ENCODE results near the gene PKD1.
"Not testable (repeated sequence)": the region's sequence is repeated elsewhere in the genome, so short reads cannot be mapped to it uniquely, and the experiment has no call there.

The PKD1 gene

DNA sequence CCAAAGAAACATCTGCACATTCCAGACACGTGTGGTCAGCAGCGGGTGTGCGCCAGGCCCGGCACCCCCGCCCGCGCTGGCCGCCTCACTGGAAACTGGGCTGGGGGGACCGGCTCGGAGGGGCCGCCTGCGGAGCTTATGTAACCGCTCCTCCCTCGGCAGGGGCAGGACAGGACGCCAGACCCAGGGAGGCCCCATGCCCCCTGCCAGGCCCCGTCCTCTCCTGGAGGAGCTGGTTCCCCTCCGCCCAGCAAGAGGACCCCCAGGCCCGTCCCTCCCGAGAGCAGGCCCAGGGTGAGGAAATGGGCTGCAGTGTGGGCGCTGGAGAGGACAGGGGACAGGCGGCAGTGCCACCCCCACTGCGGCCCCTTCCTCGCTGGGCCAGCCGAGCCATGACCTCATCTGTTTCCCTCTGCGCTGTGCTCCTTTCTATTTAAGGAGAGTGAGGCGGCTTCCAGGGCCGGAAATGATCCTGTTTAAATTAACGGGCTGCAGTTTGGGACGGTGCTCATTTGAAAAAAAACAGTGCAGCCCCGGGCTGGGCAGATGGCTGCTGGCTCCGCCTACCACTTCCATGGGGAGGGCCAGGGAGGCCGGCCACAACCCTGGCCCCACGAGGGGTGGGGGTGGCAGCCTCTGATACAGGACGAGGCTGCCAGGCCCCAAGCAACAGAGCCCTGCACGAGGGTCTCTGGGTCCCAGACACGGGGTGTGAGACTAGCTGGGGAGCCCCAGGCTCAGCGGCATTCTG is 10.8 kb downstream of the PKD1 start:
- not testable (repeated sequence) for DNase-seq (ENCODE audit: low read depth, low spot score)

DNA sequence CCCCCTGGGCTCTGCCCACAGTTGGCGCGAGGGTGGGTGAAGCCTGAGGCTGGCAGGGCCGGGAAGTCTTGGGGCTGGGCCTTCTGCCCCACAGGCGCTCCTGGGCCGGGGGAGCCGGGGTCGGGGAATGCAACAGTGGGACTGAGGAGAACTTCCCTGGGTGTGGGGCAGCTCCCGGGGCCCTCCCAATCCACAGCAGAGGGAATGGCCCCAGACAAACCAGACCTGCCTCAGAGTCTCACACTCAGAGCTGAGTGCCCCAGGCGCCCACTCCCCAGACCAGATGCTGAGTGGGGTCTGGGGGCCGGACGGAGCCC is 11.4 kb downstream of the PKD1 start:
- not testable (repeated sequence) for DNase-seq (ENCODE audit: low read depth, low spot score)

DNA sequence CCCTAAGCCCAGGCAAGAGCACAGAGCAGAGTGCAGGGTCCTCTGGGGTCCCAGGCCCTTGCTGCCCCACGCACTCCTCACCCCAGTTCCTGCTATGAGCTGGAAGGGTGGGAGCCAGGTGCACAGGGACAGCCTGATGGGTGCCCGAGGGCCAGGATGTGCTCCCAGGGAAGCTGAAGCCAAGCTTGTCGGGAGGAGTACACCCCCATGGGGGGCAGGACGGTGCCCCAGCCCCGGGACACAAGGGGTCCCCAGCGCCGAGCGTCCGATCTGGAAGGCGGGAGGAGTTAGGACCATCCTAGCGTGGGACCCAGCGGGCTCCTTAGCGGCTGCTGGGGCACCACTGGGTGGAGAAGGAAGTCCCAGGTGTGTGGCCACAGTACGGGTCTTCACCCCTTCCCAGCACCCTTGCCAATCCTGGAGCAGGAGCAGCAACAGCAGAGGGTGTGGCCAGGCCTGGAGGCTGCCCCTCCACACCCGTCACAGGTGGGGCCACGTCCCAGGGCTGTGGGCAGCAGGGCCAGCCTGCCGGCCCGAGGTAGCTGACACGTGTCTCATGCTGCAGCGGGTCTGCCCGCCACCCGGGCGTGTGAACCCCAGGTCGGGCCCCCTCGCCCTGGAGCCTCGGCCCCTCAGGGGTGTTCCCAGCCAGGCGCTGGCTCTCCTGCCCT is 11.9 kb downstream of the PKD1 start:
- not testable (repeated sequence) for DNase-seq (ENCODE audit: low read depth, low spot score)

DNA sequence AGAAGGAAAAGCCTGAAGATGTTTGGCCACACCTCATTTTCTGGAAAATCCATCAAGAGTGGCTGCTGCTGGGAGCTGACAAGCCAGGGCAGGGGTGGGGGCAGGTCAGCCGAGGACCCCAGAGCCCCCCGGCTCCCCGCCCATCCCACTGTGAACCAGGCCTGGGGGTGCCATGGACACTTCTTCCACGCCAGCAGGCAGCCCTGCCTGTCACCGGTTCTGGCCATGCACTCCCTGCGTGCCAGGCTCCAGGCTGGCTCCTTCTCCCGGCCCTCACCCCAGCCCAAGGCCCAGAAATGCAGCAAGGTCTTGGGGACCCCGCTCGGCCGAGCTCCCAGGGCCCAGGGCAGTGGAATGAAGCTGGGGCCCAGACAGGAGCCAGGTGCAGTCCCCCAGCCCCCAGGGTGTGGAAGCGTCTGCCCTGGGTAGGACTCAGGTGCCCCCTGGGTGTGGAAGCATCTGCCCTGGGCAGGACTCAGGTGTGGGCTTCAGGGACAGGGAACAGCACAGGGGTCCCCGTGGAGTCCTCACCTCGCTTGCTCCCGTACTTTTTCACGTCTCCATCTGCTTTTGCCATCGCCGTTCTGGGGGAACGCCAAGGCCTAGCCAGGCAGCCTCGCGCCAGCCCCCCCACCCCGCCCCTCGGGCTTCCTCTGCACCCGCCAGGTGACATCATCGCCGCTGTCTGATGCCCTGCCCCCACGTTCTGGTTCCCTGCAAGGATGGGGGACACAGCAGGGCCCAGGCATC is 12.6 kb downstream of the PKD1 start:
- not testable (repeated sequence) for DNase-seq (ENCODE audit: low read depth, low spot score)

DNA sequence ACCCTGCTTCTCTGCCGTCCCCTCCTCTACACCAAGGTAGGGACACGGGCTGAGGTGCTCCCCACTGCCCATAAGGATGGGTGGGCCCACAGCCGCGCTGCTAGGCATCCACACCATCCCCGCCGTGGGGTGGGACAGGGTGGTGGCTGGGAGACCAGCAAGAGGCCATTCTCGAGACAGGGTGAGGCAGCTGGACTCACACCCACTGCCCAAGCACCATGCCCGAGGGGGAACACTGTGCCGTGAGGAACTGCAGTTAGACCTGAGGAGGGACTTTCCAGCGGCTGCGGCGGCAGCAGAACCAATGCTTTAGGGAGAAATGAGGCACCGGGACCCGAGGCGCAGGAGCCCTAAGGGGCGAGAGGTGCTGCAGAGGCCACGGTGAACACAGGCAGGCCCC is 13.3 kb downstream of the PKD1 start:
- no peak for DNase-seq (ENCODE audit: low read depth, low spot score)

DNA sequence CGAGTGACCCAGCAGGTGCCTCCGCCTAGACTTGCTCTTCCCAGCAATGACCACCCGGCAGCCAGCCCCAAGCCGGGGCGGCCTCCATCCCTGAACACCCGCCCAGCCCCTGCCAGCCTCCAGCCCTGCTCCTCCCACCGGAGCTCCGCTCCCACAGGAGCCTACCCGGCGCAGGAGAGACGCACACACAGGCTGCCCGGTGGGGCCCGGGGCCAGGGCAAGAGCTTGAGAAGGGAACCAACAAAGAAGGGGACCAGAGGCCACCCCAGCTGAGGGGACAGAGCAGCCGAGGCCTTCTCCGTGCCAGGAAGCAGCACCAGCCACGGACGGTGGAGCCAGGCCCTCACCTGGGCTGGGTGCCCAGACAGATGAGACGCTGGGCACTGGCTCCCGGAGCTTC is 13.8 kb downstream of the PKD1 start:
- no peak for DNase-seq (ENCODE audit: low read depth, low spot score)

DNA sequence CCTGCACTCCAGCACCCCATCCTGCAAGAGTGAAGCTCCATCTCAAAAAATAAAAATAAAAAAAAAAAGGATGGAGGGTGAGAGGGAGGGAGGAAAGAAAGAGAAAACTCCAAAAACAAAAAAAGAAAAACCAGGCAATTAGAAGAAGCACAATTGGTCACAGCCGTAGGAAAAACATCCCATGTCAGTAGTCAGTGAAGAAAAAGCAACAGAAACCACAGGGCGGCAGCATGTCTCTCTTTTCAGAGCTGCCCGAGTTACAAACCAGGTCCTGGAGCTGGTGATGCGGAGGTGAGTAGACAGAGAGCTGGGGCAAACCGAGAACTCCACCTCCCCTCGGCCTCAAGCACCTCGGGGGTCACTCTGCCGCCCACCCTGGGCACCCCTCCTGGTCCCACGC is 14.4 kb downstream of the PKD1 start:
- not testable (repeated sequence) for DNase-seq (ENCODE audit: low read depth, low spot score)

DNA sequence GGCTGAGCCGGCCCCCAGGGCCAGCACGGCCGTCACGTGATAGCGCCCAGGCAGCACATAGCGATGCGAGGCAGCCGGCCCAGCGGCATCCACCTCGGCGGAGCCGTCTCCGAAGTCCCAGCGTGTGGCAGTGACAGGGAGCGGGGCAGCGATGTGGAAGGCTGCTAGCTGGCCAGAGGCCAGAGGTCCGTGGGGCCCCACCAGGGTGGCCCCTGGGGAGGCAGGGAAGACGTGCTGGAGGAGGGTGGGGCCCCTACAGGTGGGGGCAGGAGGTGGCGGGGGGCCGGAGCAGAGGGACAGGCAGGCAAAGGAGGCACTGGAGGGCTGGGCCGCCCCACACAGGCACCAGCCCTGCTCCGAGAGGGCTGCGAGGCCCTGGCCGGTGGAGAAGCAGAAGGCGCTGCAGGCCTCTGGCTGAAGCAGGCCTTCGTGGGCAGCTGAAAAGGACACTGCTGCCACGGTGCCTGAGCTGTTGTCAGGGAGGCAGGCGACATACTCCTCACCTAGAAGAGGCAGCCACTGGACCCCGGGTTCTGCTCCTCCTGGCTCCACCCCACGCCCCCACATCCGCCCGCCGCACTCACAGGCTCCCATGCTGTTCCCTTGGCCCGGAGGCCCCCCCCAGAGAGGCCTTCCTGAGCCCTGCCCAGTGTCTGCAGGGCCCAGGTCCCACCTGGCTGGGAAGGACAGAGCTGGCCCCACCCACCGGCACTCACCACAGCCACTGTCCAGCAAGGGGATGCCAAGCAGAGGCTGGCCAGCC is 17.6 kb downstream of the PKD1 start:
- not testable (repeated sequence) for DNase-seq (ENCODE audit: low read depth, low spot score)

DNA sequence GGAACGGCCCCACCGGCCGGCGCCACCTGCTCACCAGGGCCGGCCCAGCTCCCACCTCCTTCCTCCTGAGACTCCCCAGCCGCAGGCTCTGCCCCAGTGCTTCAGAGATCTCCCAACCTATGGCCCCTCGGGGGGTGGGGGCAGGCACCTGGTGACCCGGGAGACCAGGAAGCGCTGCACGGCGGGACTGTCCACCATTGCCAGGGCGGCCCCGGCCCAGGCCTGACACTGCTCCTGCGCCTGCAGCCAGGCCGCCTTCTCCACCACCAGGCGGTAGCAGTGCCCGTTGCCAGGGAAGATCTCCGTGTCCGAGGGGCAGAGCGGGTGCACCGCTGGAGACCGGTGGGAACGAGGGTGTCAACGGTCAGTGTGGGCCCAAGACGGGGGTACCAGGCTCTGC is 18.4 kb downstream of the PKD1 start:
- DNase-seq (ENCODE audit: low read depth, low spot score), result not testable (repeated sequence)

DNA sequence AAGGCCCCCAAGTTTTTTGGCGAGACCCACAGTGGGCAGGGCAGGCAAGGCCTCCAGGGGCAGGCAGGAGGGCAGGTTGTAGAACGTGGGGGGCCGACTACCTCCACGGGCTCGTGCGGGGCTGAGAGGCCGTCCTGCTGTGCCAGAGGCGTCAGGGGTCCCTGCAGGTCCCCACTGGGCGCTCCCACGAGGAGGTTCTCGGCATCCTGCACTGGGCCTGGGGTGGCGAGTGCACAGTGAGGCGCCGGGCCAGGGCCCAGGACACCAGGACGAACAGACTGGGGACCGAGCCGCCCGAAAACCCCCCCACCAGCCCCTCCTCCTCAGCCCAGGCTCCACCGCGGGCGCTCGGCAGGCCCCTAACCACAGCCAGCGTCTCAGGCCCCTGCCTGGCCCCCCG is 19.3 kb downstream of the PKD1 start:
- DNase-seq (ENCODE audit: low read depth, low spot score), result not testable (repeated sequence)

DNA sequence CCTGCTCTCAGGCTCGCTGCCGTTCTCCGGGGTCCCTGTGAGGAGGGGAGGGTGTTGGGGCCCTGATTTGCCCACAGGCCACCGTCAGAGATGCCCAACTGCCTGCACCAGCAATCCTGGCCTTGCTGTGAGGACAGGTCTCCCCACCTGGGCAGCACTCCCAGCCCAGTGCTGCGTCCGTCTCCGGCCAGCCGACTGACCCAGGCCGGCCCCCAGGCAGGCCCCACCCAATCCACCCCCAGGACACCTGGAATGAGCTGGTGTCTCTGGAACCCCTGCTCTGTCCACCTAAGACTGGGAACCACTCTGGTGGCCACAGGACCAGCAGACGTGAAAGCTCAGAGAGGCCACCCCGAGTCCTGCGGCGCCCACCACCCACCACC is 20.1 kb downstream of the PKD1 start:
- no peak for DNase-seq (ENCODE audit: low read depth, low spot score)

DNA sequence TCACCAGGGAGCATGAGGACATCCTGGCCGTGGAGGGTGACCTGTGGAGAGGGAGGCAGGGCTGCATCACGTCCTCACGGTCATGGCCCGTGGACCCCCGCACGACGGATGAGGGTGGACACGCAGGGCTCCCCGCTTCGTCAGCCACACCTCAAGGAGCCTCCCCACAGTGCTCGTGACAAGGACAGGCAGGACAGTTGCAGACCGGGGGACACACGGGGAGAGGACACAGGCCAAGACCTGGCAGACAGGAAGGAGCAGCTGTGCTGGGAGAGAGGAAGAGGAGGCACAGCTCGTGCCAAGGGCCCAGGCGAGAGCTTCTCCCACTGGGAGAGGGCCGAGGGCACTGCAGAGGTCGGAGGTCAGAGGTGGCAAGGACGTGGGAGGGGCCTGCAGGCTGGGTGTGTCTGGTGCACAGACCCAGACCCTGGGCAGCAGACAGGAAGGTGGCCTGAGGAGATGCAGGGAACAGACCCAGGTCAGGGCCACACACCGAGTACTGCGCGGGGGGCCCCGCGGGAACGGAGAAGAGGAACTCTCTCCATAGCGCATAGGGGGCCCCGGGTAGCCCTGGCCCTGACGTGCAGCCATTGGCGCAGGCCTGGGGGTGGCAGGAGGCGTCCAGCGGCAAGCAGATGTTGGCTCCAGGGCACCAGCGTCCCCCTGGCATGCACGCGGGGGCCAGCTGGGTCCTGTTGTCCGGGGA is 20.7 kb downstream of the PKD1 start:
- not testable (repeated sequence) for DNase-seq (ENCODE audit: low read depth, low spot score)

DNA sequence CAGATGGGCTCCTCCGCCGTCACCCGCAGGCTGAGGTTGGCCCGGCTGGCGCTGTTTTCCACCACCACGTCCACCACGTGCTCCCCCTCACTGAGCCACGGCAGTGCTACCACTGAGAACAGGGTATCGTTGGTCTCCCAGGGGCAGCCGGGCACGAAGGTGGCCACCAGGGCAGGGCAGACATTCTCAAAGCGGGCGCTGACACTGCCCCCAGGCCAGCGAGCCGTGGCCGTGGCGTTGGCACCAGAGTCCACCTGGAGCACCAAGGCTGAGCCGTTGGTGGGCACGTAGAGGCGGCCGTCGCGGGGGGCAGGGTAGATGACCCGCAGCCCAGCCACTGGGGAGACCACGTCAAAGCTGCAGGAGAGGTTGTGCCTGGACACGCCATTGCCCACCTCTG is 21.5 kb downstream of the PKD1 start:
- DNase-seq (ENCODE audit: low read depth, low spot score), result not testable (repeated sequence)

DNA sequence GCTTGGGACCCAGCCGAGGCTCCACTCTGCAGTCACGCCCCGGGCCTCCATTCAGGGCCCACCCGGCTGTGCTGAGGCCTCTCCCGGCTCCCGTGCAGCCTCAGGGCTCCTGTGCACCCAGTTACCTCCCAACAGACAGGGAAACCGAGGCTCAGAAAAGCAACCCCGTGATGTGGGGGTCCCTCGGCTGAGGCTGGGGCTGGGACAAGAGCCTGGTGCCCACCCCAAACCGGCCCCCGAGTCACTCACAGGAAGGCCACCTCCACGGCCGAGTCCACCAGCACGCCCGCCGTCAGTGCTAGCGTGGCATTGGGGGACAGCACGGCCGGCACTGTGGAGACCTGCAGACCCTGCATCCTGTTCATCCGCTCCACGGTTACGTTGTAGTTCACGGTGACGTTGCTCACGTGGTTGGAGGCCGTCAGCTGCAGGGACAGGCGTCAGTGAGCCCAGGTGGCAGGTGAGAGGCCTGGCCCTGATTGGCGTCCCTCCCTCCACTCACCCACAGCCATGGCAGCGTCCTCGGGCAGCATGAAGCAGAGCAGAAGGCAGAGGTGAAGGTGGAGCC is 23.1 kb downstream of the PKD1 start:
- DNase-seq (ENCODE audit: low read depth, low spot score), result not testable (repeated sequence)

DNA sequence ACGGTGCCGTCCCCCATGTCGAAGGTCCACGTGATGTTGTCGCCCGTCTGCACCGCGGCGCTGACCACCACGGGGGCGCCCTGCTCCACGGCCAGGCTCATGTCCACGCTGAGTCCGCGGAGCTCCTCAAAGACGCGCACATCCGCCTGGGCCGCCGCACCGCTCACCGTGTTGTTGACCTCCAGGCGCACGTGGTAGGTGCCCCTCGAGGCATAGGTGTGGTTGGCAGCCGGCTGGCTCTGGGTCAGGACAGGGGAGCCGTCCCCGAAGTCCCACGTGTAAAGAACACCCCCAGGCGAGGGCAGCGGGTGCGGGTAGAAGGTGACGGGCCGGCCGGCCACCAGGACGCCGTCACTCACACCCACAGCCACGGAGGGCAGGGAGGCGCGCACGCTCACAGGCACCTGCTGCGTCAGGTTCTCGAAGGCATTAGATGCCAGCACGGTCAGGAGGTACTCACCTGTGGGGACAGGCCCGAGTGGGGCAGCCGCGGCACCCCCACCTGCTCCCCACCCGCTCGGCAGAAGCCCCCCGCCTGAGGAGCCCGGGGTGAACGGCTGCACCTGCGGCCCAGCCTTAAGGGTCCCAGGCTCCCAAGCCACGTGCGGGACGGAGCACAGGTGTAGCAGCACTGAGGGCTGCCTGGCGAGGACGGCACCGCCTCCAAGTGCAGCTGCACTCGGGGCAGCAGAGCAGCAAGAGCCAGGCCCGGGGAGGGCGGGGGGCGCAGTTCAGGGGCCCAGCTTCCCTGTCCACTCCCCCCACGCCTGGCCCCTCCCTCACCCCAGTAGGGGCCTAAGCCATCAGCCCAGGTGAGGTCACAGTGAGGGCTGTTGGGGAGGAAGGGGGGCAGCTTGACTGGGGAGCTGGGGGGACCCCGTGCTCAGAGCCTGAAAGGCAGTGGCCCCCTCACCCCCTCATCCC is 24.0 kb downstream of the PKD1 start:
- DNase-seq (ENCODE audit: low read depth, low spot score), result not testable (repeated sequence)

DNA sequence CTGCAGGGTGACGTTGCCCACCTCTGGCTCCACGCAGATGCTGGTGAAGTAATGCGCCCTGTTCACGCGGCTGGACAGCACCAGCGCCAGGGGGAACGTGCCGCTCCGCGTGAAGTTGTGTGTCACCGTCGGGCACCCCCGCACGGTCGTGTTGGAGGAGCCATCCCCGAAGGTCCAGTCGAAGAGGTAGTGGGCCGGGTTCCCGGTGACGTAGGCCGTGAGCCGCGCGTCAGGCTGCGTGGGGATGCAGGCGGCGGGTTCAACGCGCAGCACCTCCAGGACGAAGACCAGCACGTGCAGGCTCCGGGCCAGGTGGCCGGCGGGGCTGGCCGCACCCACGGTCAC is 24.7 kb downstream of the PKD1 start:
- not testable (repeated sequence) for DNase-seq (ENCODE audit: low read depth, low spot score)

DNA sequence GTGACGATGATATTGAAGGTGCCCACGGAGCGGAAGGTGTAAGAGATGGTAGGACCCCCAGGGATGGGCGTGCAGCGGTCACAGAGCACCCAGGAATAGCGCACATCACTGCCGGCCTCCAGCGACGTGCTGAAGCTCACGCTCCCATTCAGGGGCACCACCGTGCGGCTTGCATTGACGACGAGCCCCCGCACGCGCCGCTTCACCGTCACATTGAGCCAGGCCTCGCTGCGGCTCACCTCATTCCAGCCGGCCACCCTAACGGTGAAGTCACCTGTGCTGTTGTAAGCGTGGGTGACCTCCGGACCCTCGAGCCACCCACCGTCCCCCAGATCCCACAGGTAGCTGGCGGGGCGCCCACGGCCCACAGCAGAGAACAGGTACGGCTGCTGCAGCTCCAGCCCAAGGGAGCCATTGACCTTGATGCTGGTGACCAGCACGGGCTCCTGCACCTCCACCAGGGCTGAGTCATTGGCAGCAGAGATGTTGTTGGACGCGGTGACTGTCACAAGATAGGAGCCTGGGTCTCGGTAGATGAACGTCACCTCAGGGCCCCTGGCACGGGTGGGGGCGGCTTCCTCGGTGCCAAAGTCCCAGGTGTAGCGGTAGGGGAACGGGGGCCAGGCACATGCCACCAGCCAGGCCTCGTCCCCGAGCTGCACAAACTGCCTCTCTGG is 25.2 kb downstream of the PKD1 start:
- DNase-seq (ENCODE audit: low read depth, low spot score), result not testable (repeated sequence)

DNA sequence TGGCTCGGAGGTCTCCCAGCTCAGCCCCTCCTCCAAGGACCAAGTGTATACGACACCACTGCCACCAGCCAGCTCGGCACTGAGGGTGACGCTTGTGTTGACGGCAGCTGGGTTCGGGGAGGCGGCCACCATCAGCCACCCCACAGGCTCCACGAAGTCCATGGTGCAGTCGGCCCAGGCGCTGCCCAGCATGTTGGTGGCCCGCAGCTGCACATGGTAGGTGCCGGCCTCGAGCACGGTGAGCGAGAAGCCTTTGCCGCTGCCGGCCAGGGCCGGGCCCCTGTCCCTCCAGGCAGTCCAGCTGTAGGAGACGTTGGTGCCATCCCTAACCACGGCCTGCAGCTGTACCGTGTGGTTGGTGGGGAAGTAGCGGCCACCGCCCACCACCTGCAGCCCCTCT is 25.8 kb downstream of the PKD1 start:
- not testable (repeated sequence) for DNase-seq (ENCODE audit: low read depth, low spot score)

DNA sequence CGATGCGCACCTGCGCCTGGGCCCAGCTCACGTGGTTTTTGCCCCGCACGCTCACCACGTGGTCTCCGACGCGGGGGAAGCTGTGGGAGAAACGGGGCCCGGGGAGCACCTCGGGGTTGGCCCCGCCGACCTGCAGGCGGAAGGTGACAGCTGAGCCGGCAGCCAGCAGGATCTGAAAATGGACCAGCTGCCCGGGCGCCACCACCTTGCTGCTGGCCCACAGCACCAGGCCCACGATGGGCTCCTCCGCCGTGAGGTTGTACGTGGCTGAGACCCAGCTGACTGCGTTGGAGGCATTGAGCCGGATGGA is 26.5 kb downstream of the PKD1 start:
- not testable (repeated sequence) for DNase-seq (ENCODE audit: low read depth, low spot score)

All from activated naive CD8-positive, alpha-beta T cell treated with anti-CD3 and anti-CD28 coated beads, Interleukin-2, amount 50 U/mL, for 16 hours (primary cell).